ENCODE data around the gene EDA. TPM values are rescaled to one million over a fixed set of nuclear protein-coding genes. Genes with fewer than 3 reads are reported as not detected.

The EDA gene
- total RNA-seq, 3 donors from 2014 or later (not counting 1 experiment from before 2014, with no cell fraction given), result 0.50 to 0.65 TPM; not detected in 1

DNA sequence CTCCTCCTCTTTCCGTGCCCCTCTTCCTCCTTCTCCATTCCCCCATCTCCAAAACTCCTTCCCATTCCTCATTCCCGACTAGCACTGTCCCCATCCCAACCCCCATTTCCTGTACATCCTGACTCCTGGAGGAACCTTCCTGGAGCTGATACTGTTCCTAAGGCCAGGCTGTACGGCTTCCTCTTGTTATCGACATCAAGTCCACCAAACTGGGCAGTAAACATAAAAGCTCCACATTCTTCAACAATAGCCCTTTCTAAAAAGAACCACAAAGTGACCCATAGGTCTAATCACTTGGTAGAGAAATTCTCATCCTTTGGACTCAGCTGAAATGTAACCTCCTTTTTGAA lies 410.9 kb downstream of the EDA start:
- H3K27me3 Mint-ChIP-seq (ENCODE audit: low read depth in 2 of 2), result peaks cover 3 to 30% of the 10 kb centered on the region in 2 donors

DNA sequence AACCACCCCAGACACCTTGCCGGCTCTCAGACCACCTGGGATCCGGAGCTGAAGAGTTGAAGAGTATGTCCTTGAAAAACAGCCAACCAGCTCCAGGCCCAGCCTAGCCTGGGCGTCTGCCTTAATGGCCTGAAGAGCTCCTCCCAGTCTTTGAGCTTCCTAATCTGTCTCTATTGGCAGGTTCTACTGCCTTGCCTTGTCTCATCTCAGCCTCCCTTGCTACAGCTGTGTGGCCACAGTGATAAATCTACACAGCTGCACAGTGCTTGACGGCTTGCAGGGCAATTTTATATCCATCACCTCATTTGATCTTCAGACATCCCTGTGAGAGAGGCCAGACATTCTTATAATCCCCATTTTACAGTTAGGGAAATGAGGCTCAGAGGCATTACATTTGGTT lies 413.9 kb downstream of the EDA start:
- intact Hi-C loops (cut with micrococcal nuclease), result no loop called here
- H3K4me3 ChIP-seq (ENCODE audit: low read length), result no peak overlapping the region
- no peaks in the 10 kb centered on the region for H3K4me1 ChIP-seq (ENCODE audit: control insufficient read depth, insufficient read depth, low read length)
- peaks cover 5 to 6% of the 10 kb centered on the region in 2 donors for H3K4me1 Mint-ChIP-seq
- no peaks in the 10 kb centered on the region for H3K9me3 Mint-ChIP-seq
- H3K9me3 ChIP-seq (ENCODE audit: control insufficient read depth, insufficient read depth, low read length), result no peaks in the 10 kb centered on the region
- WGBS (ENCODE audit: insufficient coverage), result 74% methylated on average over 4 of the region's 4 CpGs
- H3K27ac ChIP-seq (ENCODE audit: low read length), result no peak overlapping the region
- no peak overlapping the region for H3K27ac Mint-ChIP-seq
- no peak overlapping the region for H3K4me3 Mint-ChIP-seq
- H3K36me3 ChIP-seq (ENCODE audit: control insufficient read depth, insufficient read depth, low read length), result no peaks in the 10 kb centered on the region
- H3K27me3 Mint-ChIP-seq (ENCODE audit: low read depth in 2 of 2), result peaks cover 3 to 21% of the 10 kb centered on the region in 2 donors
- TF ChIP-seq, protein P1, sequence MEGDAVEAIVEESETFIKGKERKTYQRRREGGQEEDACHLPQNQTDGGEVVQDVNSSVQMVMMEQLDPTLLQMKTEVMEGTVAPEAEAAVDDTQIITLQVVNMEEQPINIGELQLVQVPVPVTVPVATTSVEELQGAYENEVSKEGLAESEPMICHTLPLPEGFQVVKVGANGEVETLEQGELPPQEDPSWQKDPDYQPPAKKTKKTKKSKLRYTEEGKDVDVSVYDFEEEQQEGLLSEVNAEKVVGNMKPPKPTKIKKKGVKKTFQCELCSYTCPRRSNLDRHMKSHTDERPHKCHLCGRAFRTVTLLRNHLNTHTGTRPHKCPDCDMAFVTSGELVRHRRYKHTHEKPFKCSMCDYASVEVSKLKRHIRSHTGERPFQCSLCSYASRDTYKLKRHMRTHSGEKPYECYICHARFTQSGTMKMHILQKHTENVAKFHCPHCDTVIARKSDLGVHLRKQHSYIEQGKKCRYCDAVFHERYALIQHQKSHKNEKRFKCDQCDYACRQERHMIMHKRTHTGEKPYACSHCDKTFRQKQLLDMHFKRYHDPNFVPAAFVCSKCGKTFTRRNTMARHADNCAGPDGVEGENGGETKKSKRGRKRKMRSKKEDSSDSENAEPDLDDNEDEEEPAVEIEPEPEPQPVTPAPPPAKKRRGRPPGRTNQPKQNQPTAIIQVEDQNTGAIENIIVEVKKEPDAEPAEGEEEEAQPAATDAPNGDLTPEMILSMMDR (IDR thresholded peaks at IDR 0.05), result no peak
- ATAC-seq (no peak), DNase-seq (no peak)
- H3K36me3 Mint-ChIP-seq, result no peaks in the 10 kb centered on the region
- no peaks in the 10 kb centered on the region for H3K27me3 ChIP-seq (ENCODE audit: control insufficient read depth, insufficient read depth, low read length)

More for the DNA sequence above, 410.9 kb downstream of the EDA start:
- no peaks in the 10 kb centered on the region for H3K27me3 ChIP-seq (ENCODE audit: control insufficient read depth, insufficient read depth, low read length)
- Mint-ChIP-seq H3K9me3 (no peaks in the 10 kb centered on the region), H3K27ac (no peak overlapping the region), H3K4me3 (no peak overlapping the region), H3K4me1 (peaks cover 5 to 6% of the 10 kb centered on the region in 2 donors), H3K36me3 (no peaks in the 10 kb centered on the region)
- TF ChIP-seq, protein P1 (IDR thresholded peaks at IDR 0.05), result no peak
- no peaks in the 10 kb centered on the region for H3K4me1 ChIP-seq (ENCODE audit: control insufficient read depth, insufficient read depth, low read length)
- no peak for DNase-seq
- WGBS (ENCODE audit: insufficient coverage), result 62% methylated on average over 4 of the region's 4 CpGs
- H3K9me3 ChIP-seq (ENCODE audit: control insufficient read depth, insufficient read depth, low read length), result no peaks in the 10 kb centered on the region
- H3K4me3 ChIP-seq (ENCODE audit: low read length), result no peak overlapping the region
- ATAC-seq, result no peak
- intact Hi-C loops (cut with micrococcal nuclease), result no loop called here
- no peaks in the 10 kb centered on the region for H3K36me3 ChIP-seq (ENCODE audit: control insufficient read depth, insufficient read depth, low read length)
- no peak overlapping the region for H3K27ac ChIP-seq (ENCODE audit: low read length)

DNA sequence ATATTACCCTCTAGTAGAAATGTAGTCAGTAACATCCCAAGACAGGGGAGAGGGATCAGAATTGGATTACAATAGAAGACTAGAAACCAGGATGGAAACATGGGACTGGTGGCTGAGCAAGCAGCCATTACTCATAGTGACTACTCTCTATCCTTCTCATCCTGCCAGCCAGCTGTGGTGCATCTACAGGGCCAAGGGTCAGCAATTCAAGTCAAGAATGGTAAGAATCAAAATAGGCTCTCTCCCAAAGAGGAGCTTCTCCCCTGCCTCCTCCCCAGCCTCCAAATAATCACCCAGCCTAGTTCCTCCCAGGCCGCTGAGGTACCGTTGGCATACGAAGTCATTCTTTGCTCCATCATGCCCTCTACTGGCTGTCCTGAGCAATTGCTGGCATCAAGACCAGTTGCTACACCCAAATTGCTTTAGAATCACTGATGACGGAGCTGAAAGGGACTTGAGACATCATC lies 414.4 kb downstream of the EDA start:
- WGBS (ENCODE audit: insufficient coverage), result 0% methylated on average over 3 of the region's 4 CpGs
- ATAC-seq, result peak in 2 of 3 donors; percentile 42 to 78
- no peak overlapping the region for H3K4me3 Mint-ChIP-seq

More for the DNA sequence above, 414.4 kb downstream of the EDA start:
- no peak overlapping the region for H3K4me3 ChIP-seq (ENCODE audit: low read length)
- no peaks in the 10 kb centered on the region for H3K27me3 ChIP-seq (ENCODE audit: control insufficient read depth, insufficient read depth, low read length)
- Mint-ChIP-seq H3K9me3 (no peaks in the 10 kb centered on the region), H3K36me3 (no peaks in the 10 kb centered on the region), H3K27ac (no peak overlapping the region), H3K4me1 (peaks cover 5 to 6% of the 10 kb centered on the region in 2 donors), H3K27me3 (ENCODE audit: low read depth in 2 of 2) (peaks cover 3 to 18% of the 10 kb centered on the region in 2 donors)
- DNase-seq, result peak in 1 of 2 donors; percentile 60
- H3K27ac ChIP-seq (ENCODE audit: low read length), result no peak overlapping the region
- H3K36me3 ChIP-seq (ENCODE audit: control insufficient read depth, insufficient read depth, low read length), result no peaks in the 10 kb centered on the region
- intact Hi-C loops (cut with micrococcal nuclease), result no loop called here
- H3K9me3 ChIP-seq (ENCODE audit: control insufficient read depth, insufficient read depth, low read length), result no peaks in the 10 kb centered on the region
- TF ChIP-seq, protein P1 (IDR thresholded peaks at IDR 0.05), result peak; percentile 31
- H3K4me1 ChIP-seq (ENCODE audit: control insufficient read depth, insufficient read depth, low read length), result no peaks in the 10 kb centered on the region
